ENCODE results near the gene RGCC. TPM values are rescaled to one million over a fixed set of nuclear protein-coding genes. Genes with fewer than 3 reads are reported as not detected.

Gene RGCC
- total RNA-seq, 1 experiment from 2014 or later: 3.4 TPM

GRCh38 chr13:41468631-41469030 lies 11.3 kb downstream of the RGCC start:
- H3K79me2 ChIP-seq (ENCODE audit: low read depth): no peaks in the 10 kb centered on the region
- no peaks in the 10 kb centered on the region for H4K20me1 ChIP-seq (ENCODE audit: insufficient read depth)
- H3K9me3 ChIP-seq (ENCODE audit: insufficient read depth, low read depth): no peaks in the 10 kb centered on the region
- ChIA-PET POLR2A (ENCODE audit: unreplicated experiment) (no interaction called here), CTCF (no interaction called here)
- intact Hi-C loops (cut with micrococcal nuclease; ENCODE audit: unreplicated experiment): no loop called here
- H3K4me3 ChIP-seq: no peak overlapping the region
- no peaks in the 10 kb centered on the region for H3K36me3 ChIP-seq (ENCODE audit: low read depth)
- no peak overlapping the region for H3K4me2 ChIP-seq
- H3K27ac ChIP-seq: no peak overlapping the region
- no peak for DNase-seq
- H3F3A ChIP-seq (ENCODE audit: insufficient read depth, low read depth): no peaks in the 10 kb centered on the region
- no TSS peak for BruUV-seq (replicated peaks)
- H3K9me2 ChIP-seq (ENCODE audit: insufficient read depth): no peaks in the 10 kb centered on the region
- no peak overlapping the region for H2AFZ ChIP-seq
- no peak for TF ChIP-seq CTCF (conservative IDR thresholded peaks at IDR 0.05)
- no peak for TF ChIP-seq EZH2 (IDR thresholded peaks at IDR 0.05; ENCODE audit: low read depth)
- no peaks in the 10 kb centered on the region for H3K27me3 ChIP-seq (ENCODE audit: insufficient read depth, low read depth)
- no peaks in the 10 kb centered on the region for H3K4me1 ChIP-seq (replicated peaks; ENCODE audit: insufficient read depth)

GRCh38 chr13:41470196-41470595 lies 12.8 kb downstream of the RGCC start:
- CTCF ChIA-PET: no interaction called here
- no TSS peak for BruUV-seq (replicated peaks)
- no peaks in the 10 kb centered on the region for H3K9me3 ChIP-seq (ENCODE audit: insufficient read depth, low read depth)

GRCh38 chr13:41471785-41472184 lies 14.4 kb downstream of the RGCC start:
- Histone ChIP-seq H2AFZ (no peak overlapping the region), H3K4me2 (no peak overlapping the region), H3F3A (ENCODE audit: insufficient read depth, low read depth) (no peaks in the 10 kb centered on the region), H3K4me1 (replicated peaks; ENCODE audit: insufficient read depth) (no peaks in the 10 kb centered on the region), H4K20me1 (ENCODE audit: insufficient read depth) (no peaks in the 10 kb centered on the region), H3K4me3 (no peak overlapping the region), H3K9me3 (ENCODE audit: insufficient read depth, low read depth) (no peaks in the 10 kb centered on the region), H3K79me2 (ENCODE audit: low read depth) (no peaks in the 10 kb centered on the region), H3K36me3 (ENCODE audit: low read depth) (no peaks in the 10 kb centered on the region), H3K27ac (no peak overlapping the region), H3K9me2 (ENCODE audit: insufficient read depth) (no peaks in the 10 kb centered on the region), H3K27me3 (ENCODE audit: insufficient read depth, low read depth) (no peaks in the 10 kb centered on the region)
- intact Hi-C loops (cut with micrococcal nuclease; ENCODE audit: unreplicated experiment): no loop called here
- no TSS peak for BruUV-seq (replicated peaks)
- TF ChIP-seq CTCF (conservative IDR thresholded peaks at IDR 0.05) (no peak), EZH2 (IDR thresholded peaks at IDR 0.05; ENCODE audit: low read depth) (no peak)
- no peak for DNase-seq
- POLR2A ChIA-PET (ENCODE audit: unreplicated experiment): no interaction called here
- CTCF ChIA-PET: no interaction called here

More at GRCh38 chr13:41470196-41470595, 12.8 kb downstream of the RGCC start:
- Histone ChIP-seq H3K9me2 (ENCODE audit: insufficient read depth) (no peaks in the 10 kb centered on the region), H3K27me3 (ENCODE audit: insufficient read depth, low read depth) (no peaks in the 10 kb centered on the region), H3K4me2 (no peak overlapping the region), H3K4me1 (replicated peaks; ENCODE audit: insufficient read depth) (no peaks in the 10 kb centered on the region), H3K79me2 (ENCODE audit: low read depth) (no peaks in the 10 kb centered on the region), H3K27ac (no peak overlapping the region), H3K4me3 (no peak overlapping the region), H2AFZ (no peak overlapping the region), H3K36me3 (ENCODE audit: low read depth) (no peaks in the 10 kb centered on the region), H3F3A (ENCODE audit: insufficient read depth, low read depth) (no peaks in the 10 kb centered on the region), H4K20me1 (ENCODE audit: insufficient read depth) (no peaks in the 10 kb centered on the region)
- POLR2A ChIA-PET (ENCODE audit: unreplicated experiment): no interaction called here
- DNase-seq: no peak
- TF ChIP-seq CTCF (conservative IDR thresholded peaks at IDR 0.05) (no peak), EZH2 (IDR thresholded peaks at IDR 0.05; ENCODE audit: low read depth) (no peak)
- intact Hi-C loops (cut with micrococcal nuclease; ENCODE audit: unreplicated experiment): no loop called here
